Endothelial cell of umbilical vein (primary cell): Measurements from ENCODE around the gene GRAMD4. TPM values are rescaled to one million over a fixed set of nuclear protein-coding genes. Genes with fewer than 3 reads are reported as not detected.

Source experiments
- BruUV-seq: library from RNA; stranded (reverse); fragments of 400-500 nt; replicated peaks from 2 replicates; lab custom pipeline; 2021; lab: Mats Ljungman, UMichigan
- CTCF ChIA-PET: fragments of 300-600, 350-600 bp; sonication (Branson Sonifier 250); formaldehyde crosslinking; loops from one replicate; lab custom pipeline; 2021; ENCODE audit warnings: antibody characterized with exemption, inconsistent platforms; lab: Charles Lee
- POLR2A ChIA-PET: fragments of 300-600, 350-600 bp; sonication (Branson Sonifier 250); formaldehyde crosslinking; loops from one replicate; lab custom pipeline; 2021; ENCODE audit warnings: antibody characterized with exemption, inconsistent platforms; lab: Charles Lee
- DNase-seq: peaks from one replicate; pipeline ENCODE4 v3.0.0-alpha.2; 2011; ENCODE audit warnings: low read depth, low spot score
- FAIRE-seq: peaks from 2 replicates; lab custom pipeline; 2011; peaks lifted over from hg19 to GRCh38; lab: Jason Lieb, UNC
- H2AFZ ChIP-seq: 2 replicates; pipeline ENCODE4 v1.6.0; 2012; ENCODE audit warnings: low read depth, low read length, control low read depth, inconsistent platforms
- H3K27ac ChIP-seq: 2 replicates; pipeline ENCODE4 v1.5.1; 2011; ENCODE audit warnings: low read depth, mild to moderate bottlenecking, control low read depth, low read length, moderate library complexity; ENCODE audit not compliant: insufficient read depth
- H3K27me3 ChIP-seq, 2 experiments: 2 replicates each; pipeline versions ENCODE4 v1.6.0 to v1.6.1; 2011; ENCODE audit warnings: low read length in 2 of 2, mixed read lengths in 1 of 2; ENCODE audit not compliant: control insufficient read depth in 2 of 2, insufficient read depth in 2 of 2
- H3K36me3 ChIP-seq, 2 experiments: 2 replicates in 1 of 2; 3 replicates in 1 of 2; pipeline ENCODE4 v1.5.1; 2011; ENCODE audit warnings: low read length in 2 of 2, mild to moderate bottlenecking in 1 of 2, moderate library complexity in 1 of 2; ENCODE audit not compliant: control insufficient read depth in 2 of 2, insufficient read depth in 2 of 2; ENCODE audit errors: extremely low read depth in 1 of 2
- H3K4me1 ChIP-seq: 3 replicates; pipeline ENCODE4 v1.5.1; 2011; ENCODE audit warnings: mild to moderate bottlenecking, low read length; ENCODE audit not compliant: control insufficient read depth, insufficient read depth; ENCODE audit errors: extremely low read depth
- H3K4me2 ChIP-seq: 2 replicates; pipeline ENCODE4 v1.6.1; 2011; ENCODE audit warnings: low read length, control low read depth, mixed read lengths; ENCODE audit not compliant: insufficient read depth
- H3K4me3 ChIP-seq, 3 experiments: fragments of 200-600 bp in 1 of 3; sonication (generic), shearing (Covaris generic) in 1 of 3; replicated peaks in 1 of 3; 2 replicates each; pipeline ENCODE4 v1.5.1; 2011 to 2016; ENCODE audit warnings: control low read depth in 3 of 3, low read length in 3 of 3, mild to moderate bottlenecking in 2 of 3, inconsistent platforms in 1 of 3, low read depth in 1 of 3, moderate library complexity in 1 of 3; ENCODE audit not compliant: insufficient read depth in 1 of 3
- H3K79me2 ChIP-seq: 2 replicates; pipeline ENCODE4 v1.6.0; 2012; ENCODE audit warnings: low read length, inconsistent platforms; ENCODE audit not compliant: control insufficient read depth, insufficient read depth
- H3K9ac ChIP-seq: replicated peaks from 2 replicates; pipeline ENCODE3; 2011; ENCODE audit warnings: low read length, control low read depth; ENCODE audit not compliant: insufficient read depth; ENCODE audit errors: extremely low read depth
- H3K9me1 ChIP-seq: replicated peaks from 3 replicates; pipeline ENCODE4 v1.6.0; 2011; ENCODE audit warnings: mild to moderate bottlenecking, low read length; ENCODE audit not compliant: control insufficient read depth, insufficient read depth; ENCODE audit errors: extremely low read depth
- H3K9me3 ChIP-seq: replicated peaks from 2 replicates; pipeline ENCODE4 v1.5.1; 2012; ENCODE audit warnings: low read length, inconsistent platforms; ENCODE audit not compliant: control insufficient read depth, insufficient read depth
- H4K20me1 ChIP-seq: replicated peaks from 2 replicates; pipeline ENCODE3; 2011; ENCODE audit warnings: mild to moderate bottlenecking, low read length; ENCODE audit not compliant: control insufficient read depth, insufficient read depth; ENCODE audit errors: extremely low read depth
- CTCF ChIP-seq, 2 donors: IDR thresholded peaks; 1 replicate in 1 of 2; 2 replicates in 1 of 2; pipeline ENCODE4 v1.5.1; 2011; ENCODE audit warnings: low read length in 2 of 2, mild to moderate bottlenecking in 2 of 2, moderate library complexity in 2 of 2, control low read depth in 1 of 2, inconsistent platforms in 1 of 2, low read depth in 1 of 2; ENCODE audit not compliant: insufficient read depth in 1 of 2; ENCODE audit errors: extremely low read depth in 1 of 2
- EZH2 ChIP-seq: IDR thresholded peaks from 2 replicates; pipeline ENCODE4 v1.6.1; 2012; ENCODE audit warnings: borderline replicate concordance, low read depth, mild to moderate bottlenecking, moderate library complexity, low read length, inconsistent platforms; ENCODE audit not compliant: severe bottlenecking
- FOS ChIP-seq: IDR thresholded peaks from 2 replicates; pipeline ENCODE4 v1.6.1; 2011; ENCODE audit warnings: mild to moderate bottlenecking, low read length, moderate library complexity, borderline replicate concordance; ENCODE audit not compliant: insufficient read depth
- GATA2 ChIP-seq: IDR thresholded peaks from 2 replicates; pipeline ENCODE4 v1.7.0; 2011; ENCODE audit warnings: low read depth, mild to moderate bottlenecking, moderate library complexity, mixed read lengths, low read length; ENCODE audit not compliant: insufficient read length, insufficient read depth
- MAX ChIP-seq: IDR thresholded peaks from 2 replicates; pipeline ENCODE4 v1.6.1; 2011; ENCODE audit not compliant: insufficient read depth, insufficient read length
- MYC ChIP-seq: IDR thresholded peaks from one replicate; pipeline ENCODE4 v1.6.1; 2011; ENCODE audit warnings: mild to moderate bottlenecking, low read depth, low read length
- POLR2A ChIP-seq: IDR thresholded peaks from 2 replicates; pipeline ENCODE4 v1.6.1; 2012; ENCODE audit warnings: low read depth, mild to moderate bottlenecking, control low read depth, low read length
- POLR2AphosphoS5 ChIP-seq: IDR thresholded peaks from 2 replicates; pipeline ENCODE4 v1.6.1; 2012; ENCODE audit warnings: low read depth, mild to moderate bottlenecking, control low read depth, low read length, moderate library complexity; ENCODE audit not compliant: insufficient read depth
- dilution Hi-C: fragments of 300-500 bp; cut with MboI; formaldehyde crosslinking; loops from one replicate; pipeline ENCODE4 v1.15.0; 2019; ENCODE audit warnings: low sequenced_read_pairs; ENCODE audit not compliant: extremely low pct_ligation_motif_present
- intact Hi-C: fragments of 100-400 bp; cut with micrococcal nuclease; formaldehyde crosslinking; loops from one replicate; pipeline ENCODE4 v1.10.0; 2022
- polyA plus RNA-seq, 4 experiments: library from polyadenylated mRNA; depleted of rRNA in 3 of 4; stranded (reverse) in 3 of 4; unstranded in 1 of 4; fragments of >200 nt; gene quantifications; 2 replicates each; pipeline versions ENCODE4 v1.2.1 to v1.2.3, GENCODE V29; 2011 to 2012; ENCODE audit warnings: missing spikeins in 1 of 4
- total RNA-seq: library from RNA; stranded (reverse); gene quantifications from 2 replicates; pipeline ENCODE4 v1.2.3, GENCODE V29; 2021

The GRAMD4 gene
- total and polyA plus RNA-seq, 2 donors (not counting 3 experiments of a cell fraction or from before 2014, with no cell fraction given): 5.9 to 14.8 TPM

GRCh38 chr22:46600273-46600796, 19.9 kb upstream of the GRAMD4 start:
- no peaks in the 10 kb centered on the region for H3K27me3 ChIP-seq
- FAIRE-seq (no peak), DNase-seq (no peak)
- H4K20me1 ChIP-seq: no peaks in the 10 kb centered on the region
- no TSS peak for BruUV-seq
- no peak for TF ChIP-seq FOS
- no peak for TF ChIP-seq EZH2
- no peak for TF ChIP-seq POLR2A
- TF ChIP-seq MYC: no peak
- TF ChIP-seq MAX: no peak
- no peak for TF ChIP-seq GATA2
- TF ChIP-seq POLR2AphosphoS5: no peak
- no peak for TF ChIP-seq CTCF (IDR thresholded peaks at IDR 0.05; ENCODE audit: extremely low read depth in 1 of 2, insufficient read depth in 1 of 2, low read depth in 1 of 2, low read length in 2 of 2)
- no peak overlapping the region for H3K27ac ChIP-seq
- ChIA-PET POLR2A (no interaction called here), CTCF (no interaction called here)
- dilution Hi-C loops: no loop called here
- H3K79me2 ChIP-seq: no peaks in the 10 kb centered on the region
- no peaks in the 10 kb centered on the region for H3K4me1 ChIP-seq
- no peak overlapping the region for H3K4me2 ChIP-seq
- H3K9me1 ChIP-seq: no peaks in the 10 kb centered on the region
- no peaks in the 10 kb centered on the region for H3K9me3 ChIP-seq
- H3K4me3 ChIP-seq: no peak overlapping the region
- no peak overlapping the region for H2AFZ ChIP-seq
- intact Hi-C loops: no loop called here
- H3K36me3 ChIP-seq: no peaks in the 10 kb centered on the region
- H3K9ac ChIP-seq: no peak overlapping the region
